Measurements from ENCODE around the gene GLB1L2.

The GLB1L2 gene

DNA sequence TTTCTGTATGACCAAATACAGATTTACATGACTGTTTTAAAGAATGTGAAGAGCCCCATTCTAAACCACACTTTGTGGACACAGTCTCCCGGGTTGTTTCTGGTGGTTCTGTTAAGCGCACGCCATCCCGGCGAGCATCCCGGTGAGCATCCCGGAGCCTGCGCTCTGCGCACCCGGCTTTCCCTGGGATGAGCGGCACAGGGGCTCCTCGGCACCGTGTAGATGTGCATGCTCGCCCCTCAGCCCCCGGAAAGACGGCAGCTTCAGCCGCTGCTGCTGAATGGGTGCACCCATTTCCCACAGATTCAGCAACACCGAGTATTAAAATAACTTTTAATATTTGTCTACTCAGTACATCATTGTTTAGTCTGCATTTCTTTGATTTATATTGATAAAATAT, 36.0 kb downstream of the GLB1L2 start:
- DNase-seq (ENCODE audit: low spot score), result no peak

GRCh38 chr11:134369656-134370525, 38.1 kb downstream of the GLB1L2 start:
- no peak for DNase-seq (ENCODE audit: low spot score)

- no peak for DNase-seq (ENCODE audit: low spot score)
Observed at GRCh38 chr11:134370526-134371435, 39.0 kb downstream of the GLB1L2 start.

- no peak for DNase-seq (ENCODE audit: low spot score)
Observed at GRCh38 chr11:134371436-134372185, 39.8 kb downstream of the GLB1L2 start.

DNA sequence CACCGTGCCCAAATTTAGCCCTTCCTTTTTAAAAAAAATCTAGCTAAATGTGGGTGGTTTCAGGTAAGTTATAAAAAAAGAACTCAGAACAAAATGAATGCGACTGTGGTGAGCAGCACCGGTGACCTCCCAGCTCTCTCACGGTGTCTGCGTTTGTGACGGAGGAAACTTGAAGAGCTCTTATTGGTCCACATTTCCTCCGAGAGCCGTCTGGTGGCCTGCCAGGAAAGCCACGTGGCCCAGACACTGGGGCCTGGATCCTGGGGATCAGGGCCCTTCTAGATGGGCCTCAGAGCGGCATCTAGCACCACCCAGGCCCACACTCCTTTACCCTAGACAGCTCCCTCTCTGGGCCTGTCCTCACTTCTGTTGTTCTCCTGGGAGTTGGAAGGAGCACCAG, 40.7 kb downstream of the GLB1L2 start:
- DNase-seq (ENCODE audit: low spot score), result no peak

- no peak for DNase-seq (ENCODE audit: low spot score)
Observed at GRCh38 chr11:134372961-134373360, 41.2 kb downstream of the GLB1L2 start.

- no peak for DNase-seq (ENCODE audit: low spot score)
Observed at GRCh38 chr11:134373591-134374052, 41.8 kb downstream of the GLB1L2 start.

GRCh38 chr11:134374171-134374570, 42.4 kb downstream of the GLB1L2 start:
- DNase-seq (ENCODE audit: low spot score), result no peak

- no peak for DNase-seq (ENCODE audit: low spot score)
Observed at GRCh38 chr11:134374891-134375550, 43.2 kb downstream of the GLB1L2 start.

DNA sequence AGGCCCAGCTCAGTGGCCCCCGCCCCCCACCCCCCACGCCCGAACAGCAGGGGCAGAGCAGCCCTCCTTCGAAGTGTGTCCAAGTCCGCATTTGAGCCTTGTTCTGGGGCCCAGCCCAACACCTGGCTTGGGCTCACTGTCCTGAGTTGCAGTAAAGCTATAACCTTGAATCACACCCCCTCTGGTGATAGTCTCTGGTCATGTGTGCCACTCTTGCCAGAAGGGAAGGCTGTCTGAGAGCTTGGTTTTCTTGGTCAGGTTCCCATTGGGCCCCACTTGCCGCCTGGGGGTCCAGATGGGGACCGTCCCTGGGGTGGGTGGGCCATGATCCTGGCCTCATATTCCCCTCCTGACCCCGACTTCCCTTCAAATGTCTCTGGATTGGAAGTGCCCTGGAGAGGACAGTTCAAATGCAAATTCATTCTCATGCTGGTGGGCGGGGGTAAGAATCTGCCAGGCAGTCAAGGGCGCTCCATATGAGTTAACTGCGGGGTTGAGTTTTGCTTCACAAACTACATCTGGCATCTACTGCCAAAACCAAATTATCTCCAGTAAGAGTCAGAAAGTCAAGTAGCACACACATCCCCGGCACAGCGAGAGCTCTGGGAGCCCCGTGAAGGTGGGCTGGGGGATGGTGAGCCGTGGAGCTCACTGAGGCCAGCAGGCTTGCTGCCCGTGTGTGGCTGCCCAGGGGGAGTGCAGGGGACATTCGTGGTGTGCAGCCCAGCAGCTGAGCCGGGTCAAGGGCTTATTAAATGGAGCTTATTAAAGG, 44.5 kb downstream of the GLB1L2 start:
- no peak for DNase-seq (ENCODE audit: low spot score)

DNA sequence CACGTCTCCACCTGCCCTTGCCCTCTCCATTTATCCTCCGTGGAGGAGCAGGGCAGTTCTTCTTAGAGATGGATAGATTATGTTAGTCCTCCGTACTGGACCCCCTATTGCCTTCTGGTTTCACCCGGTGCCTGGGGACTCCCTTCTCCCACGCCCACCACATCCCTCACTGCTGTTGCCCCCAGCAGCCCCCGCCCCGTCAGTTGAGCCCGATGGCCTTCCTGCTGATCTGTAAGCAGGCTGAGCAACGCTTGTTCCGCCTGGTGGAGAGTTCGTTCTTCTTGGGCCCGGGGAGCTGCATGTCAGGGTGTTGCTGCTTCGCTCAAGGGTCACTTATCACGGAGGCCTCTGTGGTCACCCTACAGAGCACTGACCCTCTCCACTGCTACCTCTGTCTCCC, 46.1 kb downstream of the GLB1L2 start:
- DNase-seq (ENCODE audit: low spot score), result no peak

GRCh38 chr11:134379241-134379640, 47.5 kb downstream of the GLB1L2 start:
- DNase-seq (ENCODE audit: low spot score), result no peak

DNA sequence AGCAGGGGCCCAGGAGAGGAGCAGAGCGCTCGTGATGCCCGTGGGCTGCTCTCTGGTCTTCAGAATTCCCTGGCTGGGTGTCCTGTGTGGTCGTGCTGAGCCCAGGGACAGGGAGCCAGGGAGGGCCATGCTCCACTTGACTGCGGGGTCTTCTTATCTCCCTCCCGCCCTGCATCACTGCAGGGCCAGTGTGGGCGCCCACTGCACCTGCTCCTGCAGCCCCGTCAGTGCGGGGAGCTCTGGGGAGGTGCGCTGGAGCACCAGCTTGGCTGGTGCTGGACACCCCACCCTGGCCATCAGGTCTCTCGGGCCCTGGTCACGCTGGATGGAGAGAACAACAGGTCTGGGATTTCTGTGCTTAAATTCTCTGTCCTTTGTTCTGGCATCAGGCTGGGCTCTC, 48.4 kb downstream of the GLB1L2 start:
- no peak for DNase-seq (ENCODE audit: low spot score)

- no peak for DNase-seq (ENCODE audit: low spot score)
Observed at GRCh38 chr11:134380785-134381184, 49.0 kb downstream of the GLB1L2 start.

DNA sequence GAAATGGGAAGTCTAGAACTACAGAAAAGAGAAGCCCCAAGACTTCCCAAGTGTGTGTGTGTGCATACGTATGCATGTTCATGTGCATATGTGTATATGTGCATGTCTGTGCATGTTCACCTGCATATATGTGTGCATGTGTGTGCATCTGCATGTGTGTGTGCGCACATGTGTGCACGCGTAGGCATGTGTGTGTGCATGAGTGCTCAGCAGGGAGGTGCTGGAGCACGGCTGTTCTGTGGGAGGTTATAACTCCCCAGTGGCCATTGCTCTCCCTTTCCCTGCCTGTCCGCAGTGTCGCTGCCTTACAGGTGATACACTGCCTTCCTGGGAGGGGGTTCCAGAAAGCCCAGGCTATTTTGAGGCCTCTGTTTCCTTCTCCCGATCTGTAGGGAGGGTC, 50.5 kb downstream of the GLB1L2 start:
- DNase-seq (ENCODE audit: low spot score), result no peak

DNA sequence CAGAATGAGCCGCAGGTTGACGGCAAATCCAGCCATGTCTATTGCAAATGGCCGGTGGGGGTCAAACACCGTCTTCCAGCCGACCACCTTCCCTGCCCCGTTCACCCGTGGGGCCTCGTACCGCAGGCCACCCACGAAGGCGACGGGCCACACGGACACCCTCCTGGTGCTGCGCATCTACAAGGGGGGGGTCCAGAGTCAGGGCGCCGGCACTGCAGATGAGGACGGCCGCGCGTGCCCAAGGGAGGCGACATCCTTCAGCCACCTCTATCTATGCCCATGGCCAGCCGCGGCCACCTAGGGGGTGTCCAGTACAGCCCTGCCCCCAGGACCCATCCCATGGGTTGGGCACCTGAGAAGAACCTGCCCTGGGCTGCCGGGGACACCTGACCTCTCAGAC, 51.0 kb downstream of the GLB1L2 start:
- DNase-seq (ENCODE audit: low spot score), result no peak

GRCh38 chr11:134383576-134384221, 51.9 kb downstream of the GLB1L2 start:
- DNase-seq (ENCODE audit: low spot score), result no peak

- no peak for DNase-seq (ENCODE audit: low spot score)
Observed at GRCh38 chr11:134384406-134384805, 52.6 kb downstream of the GLB1L2 start.

- no peak for DNase-seq (ENCODE audit: low spot score)
Observed at GRCh38 chr11:134385171-134385570, 53.4 kb downstream of the GLB1L2 start.

All from kidney tubule cell (primary cell).